OCI-LY7 (cell line): ENCODE data around the gene CRIP2. TPM values are rescaled to one million over a fixed set of nuclear protein-coding genes. Genes with fewer than 3 reads are reported as not detected.

Source experiments
- BruUV-seq: library from RNA; stranded (reverse); fragments of 400-500 nt; replicated peaks from 2 replicates; lab custom pipeline; 2021; lab: Mats Ljungman, UMichigan
- CTCF ChIA-PET: fragments of 300-600 bp; sonication (Branson Sonifier 250); formaldehyde crosslinking; loops from one replicate; lab custom pipeline; 2022; ENCODE audit warnings: antibody characterized with exemption; ENCODE audit not compliant: unreplicated experiment; lab: Charles Lee
- POLR2A ChIA-PET: fragments of 300-600 bp; sonication (Branson Sonifier 250); formaldehyde crosslinking; loops from one replicate; lab custom pipeline; 2022; ENCODE audit warnings: antibody characterized with exemption; lab: Charles Lee
- DNase-seq: peaks from one replicate; pipeline ENCODE4 v3.0.0-alpha.2; 2015; ENCODE audit warnings: low spot score
- H2AFZ ChIP-seq: fragments of 200-600 bp; sonication (generic), shearing (Covaris generic); 2 replicates; pipeline ENCODE4 v1.6.1; 2014; ENCODE audit warnings: mild to moderate bottlenecking, antibody characterized with exemption, low read length, moderate library complexity
- H3K27ac ChIP-seq: fragments of 200-600 bp; sonication (generic); 2 replicates; pipeline ENCODE4 v1.5.1; 2014; ENCODE audit warnings: mixed run types, low read depth, mild to moderate bottlenecking, moderate library complexity, low read length, inconsistent platforms; ENCODE audit not compliant: poor library complexity, severe bottlenecking
- H3K36me3 ChIP-seq: fragments of 200-600 bp; sonication (generic); 2 replicates; pipeline ENCODE4 v1.6.1; 2014; ENCODE audit warnings: mild to moderate bottlenecking, antibody characterized with exemption, low read length, moderate library complexity, mixed read lengths; ENCODE audit not compliant: insufficient read depth
- H3K4me1 ChIP-seq: fragments of 200-600 bp; sonication (generic); 2 replicates; pipeline ENCODE4 v1.5.1; 2014; ENCODE audit warnings: mild to moderate bottlenecking, low read length; ENCODE audit not compliant: insufficient read depth, poor library complexity, severe bottlenecking
- H3K4me2 ChIP-seq: fragments of 200-600 bp; sonication (generic); 2 replicates; pipeline ENCODE4 v1.6.1; 2014; ENCODE audit warnings: mild to moderate bottlenecking, low read length
- H3K4me3 ChIP-seq: fragments of 200-600 bp; sonication (generic); 2 replicates; pipeline ENCODE4 v1.5.1; 2014; ENCODE audit warnings: mild to moderate bottlenecking, low read depth, low read length; ENCODE audit not compliant: poor library complexity, severe bottlenecking
- H3K79me2 ChIP-seq: fragments of 200-600 bp; sonication (generic); 2 replicates; pipeline ENCODE4 v1.6.1; 2016; ENCODE audit warnings: low read depth, mild to moderate bottlenecking, low read length, moderate library complexity, mixed read lengths; ENCODE audit not compliant: insufficient read depth
- H3K9me2 ChIP-seq: fragments of 200-600 bp; sonication (generic); 2 replicates; pipeline ENCODE4 v1.6.1; 2016; ENCODE audit warnings: mild to moderate bottlenecking, low read length, mixed read lengths; ENCODE audit not compliant: insufficient read depth
- H3K9me3 ChIP-seq: fragments of 200-600 bp; sonication (generic); 2 replicates; pipeline ENCODE4 v1.6.1; 2014; ENCODE audit warnings: mild to moderate bottlenecking, mixed run types, low read length, mixed read lengths
- H4K20me1 ChIP-seq: fragments of 200-600 bp; sonication (generic); 2 replicates; pipeline ENCODE4 v1.6.1; 2014; ENCODE audit warnings: mild to moderate bottlenecking, antibody characterized with exemption, low read length, moderate library complexity, mixed read lengths; ENCODE audit not compliant: insufficient read depth
- CTCF ChIP-seq: fragments of 200-600 bp; sonication (generic); conservative IDR thresholded peaks from 2 replicates; pipeline ENCODE4 v1.5.1; 2014; ENCODE audit warnings: mild to moderate bottlenecking, antibody characterized with exemption, low read length, moderate library complexity, mixed read lengths
- EZH2phosphoT487 ChIP-seq: fragments of 200-600 bp; sonication (generic); IDR thresholded peaks from 2 replicates; pipeline ENCODE4 v1.6.1; 2018; ENCODE audit warnings: low read depth, borderline replicate concordance, mild to moderate bottlenecking, mixed run types, antibody characterized with exemption, low read length, moderate library complexity, mixed read lengths
- intact Hi-C: fragments of 100-400 bp; cut with micrococcal nuclease; formaldehyde crosslinking; loops from one replicate; pipeline ENCODE4 v1.10.0; 2022; ENCODE audit not compliant: unreplicated experiment
- total RNA-seq, 2 experiments: library from RNA; depleted of rRNA in 1 of 2; stranded (reverse); fragments of >200 nt in 1 of 2; shearing (Covaris generic) in 1 of 2; gene quantifications; 2 replicates each; pipeline ENCODE4 v1.2.3, GENCODE V29; 2014 to 2022

Gene CRIP2
- total RNA-seq, 2 experiments from 2014 or later = not detected

GRCh38 chr14:105500036-105500725, 25.6 kb downstream of the CRIP2 start:
- ChIA-PET CTCF (no interaction called here), POLR2A (no interaction called here)

GRCh38 chr14:105500726-105501101, 26.1 kb downstream of the CRIP2 start:
- no peaks in the 10 kb centered on the region for H3K9me2 ChIP-seq

More at GRCh38 chr14:105500036-105500725, 25.6 kb downstream of the CRIP2 start:
- DNase-seq = no peak
- Histone ChIP-seq H3K4me2 (no peak overlapping the region), H3K9me2 (no peaks in the 10 kb centered on the region), H3K4me1 (no peaks in the 10 kb centered on the region), H3K79me2 (no peaks in the 10 kb centered on the region), H3K4me3 (no peak overlapping the region), H3K36me3 (peaks cover 12% of the 10 kb centered on the region), H3K9me3 (no peaks in the 10 kb centered on the region), H3K27ac (no peak overlapping the region), H2AFZ (no peak overlapping the region), H4K20me1 (no peaks in the 10 kb centered on the region)
- no peak for TF ChIP-seq CTCF
- TF ChIP-seq EZH2phosphoT487 = no peak
- no TSS peak for BruUV-seq
- intact Hi-C loops = no loop called here

More at GRCh38 chr14:105500726-105501101, 26.1 kb downstream of the CRIP2 start:
- H3K4me2 ChIP-seq = no peak overlapping the region
- H3K9me3 ChIP-seq = no peaks in the 10 kb centered on the region
- H2AFZ ChIP-seq = no peak overlapping the region
- BruUV-seq = no TSS peak
- ChIA-PET CTCF (no interaction called here), POLR2A (no interaction called here)
- H3K79me2 ChIP-seq = no peaks in the 10 kb centered on the region
- H3K27ac ChIP-seq = no peak overlapping the region
- H3K4me3 ChIP-seq = no peak overlapping the region
- TF ChIP-seq CTCF = no peak
- TF ChIP-seq EZH2phosphoT487 = no peak
- intact Hi-C loops = no loop called here
- no peaks in the 10 kb centered on the region for H4K20me1 ChIP-seq
- DNase-seq = no peak
- H3K4me1 ChIP-seq = no peaks in the 10 kb centered on the region
- H3K36me3 ChIP-seq = peaks cover 12% of the 10 kb centered on the region
